ENCODE data around the gene CTRB2.
"Not testable (repeated sequence)": the region's sequence is repeated elsewhere in the genome, so short reads cannot be mapped to it uniquely, and the experiment has no call there.

The CTRB2 gene

DNA sequence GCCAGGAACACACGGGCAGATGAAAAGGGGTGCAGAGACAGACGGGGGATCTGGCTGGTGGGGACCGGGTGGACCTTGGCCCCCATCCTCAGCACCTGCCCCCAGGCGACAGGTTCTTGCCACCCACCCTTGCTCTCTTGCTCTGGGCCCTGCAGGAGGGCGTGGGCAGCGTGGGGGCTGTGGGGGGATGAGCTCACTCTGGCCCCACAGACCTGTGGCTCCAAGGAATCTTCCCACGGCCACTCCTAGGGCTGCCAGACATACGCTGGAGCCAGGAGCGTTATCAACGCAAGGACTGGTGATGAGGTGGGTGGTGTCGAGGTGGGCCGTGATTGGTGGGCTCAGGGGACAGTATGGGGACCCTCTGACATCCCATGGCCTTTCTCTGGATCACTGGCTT lies 18.1 kb upstream of the CTRB2 start:
- TF ChIP-seq SCRT1 (tag by site-specific recombination; IDR thresholded peaks at IDR 0.05; ENCODE audit: borderline replicate concordance) = 0 out of 2 replicates have a peak, but pooled peaks have one; percentile 11
- peak; percentile 95 for TF ChIP-seq ZFHX2 (tag by site-specific recombination; conservative IDR thresholded peaks at IDR 0.05)
- TF ChIP-seq ZNF837 (tag by site-specific recombination; IDR thresholded peaks at IDR 0.05) = no peak
- TF ChIP-seq EGR2 (tag by site-specific recombination; IDR thresholded peaks at IDR 0.05; ENCODE audit: low read depth) = peak; percentile 96
- peak; percentile 28; the same call in 1 of the 2 replicates for TF ChIP-seq GLIS2 (tag by site-specific recombination; IDR thresholded peaks at IDR 0.05)
- TF ChIP-seq ZNF324 (tag by site-specific recombination; IDR thresholded peaks at IDR 0.05) = no peak
- Histone ChIP-seq H3K36me3 (ENCODE audit: control insufficient read depth in 2 of 2, insufficient read depth in 1 of 2, low read length in 2 of 2) (peaks cover 0 to 24% of the 10 kb centered on the region in 2 experiments; a peak in 1 of 3 replicates), H3K4me1 (ENCODE audit: control insufficient read depth, insufficient read depth, low read length) (no peaks in the 10 kb centered on the region), H3K4me3 (ENCODE audit: low read depth, low read length) (no peak overlapping the region), H3K9me3 (ENCODE audit: control insufficient read depth, insufficient read depth, low read depth, low read length) (no peaks in the 10 kb centered on the region), H3K27ac (ENCODE audit: extremely low read depth, low read depth, low read length) (no peak overlapping the region)
- ChIA-PET CTCF (interaction anchor here (1.1 kb wide), 1 partner anchor 10 kb away, joined by 4 read pairs; no protein-coding TSS in a partner anchor), POLR2A (no interaction called here)

- CTCF ChIA-PET = interaction anchor here (0.5 to 1.1 kb wide), 2 partner anchors 10 to 18 kb away, joined by 3 to 4 read pairs; partner anchors contain the start of gene CTRB2
- TF ChIP-seq BCL6B (tag by site-specific recombination; IDR thresholded peaks at IDR 0.05) (no peak), ZNF354C (tag by site-specific recombination; IDR thresholded peaks at IDR 0.05; ENCODE audit: borderline replicate concordance, low read depth) (no peak), ZNF37A (tag by site-specific recombination; IDR thresholded peaks at IDR 0.05) (no peak), ZEB2 (tag by site-specific recombination; IDR thresholded peaks at IDR 0.05) (no peak), HOXC10 (CRISPR knock-in tag; IDR thresholded peaks at IDR 0.05) (no peak), ZNF600 (tag by site-specific recombination; IDR thresholded peaks at IDR 0.05) (no peak), ZFP3 (tag by site-specific recombination; IDR thresholded peaks at IDR 0.05; ENCODE audit: low read depth) (no peak), RBAK (tag by site-specific recombination; IDR thresholded peaks at IDR 0.05) (no peak), ZNF658 (tag by site-specific recombination; IDR thresholded peaks at IDR 0.05) (no peak), ZNF302 (tag by site-specific recombination; IDR thresholded peaks at IDR 0.05; ENCODE audit: low read depth) (no peak), ZBTB44 (tag by site-specific recombination; IDR thresholded peaks at IDR 0.05) (no peak)
- POLR2A ChIA-PET = interaction anchor here (0.7 kb wide), 1 partner anchor 16 kb away, joined by 3 read pairs; no protein-coding TSS in a partner anchor
These were observed 17.5 kb upstream of the CTRB2 start for GRCh38 chr16:75224306-75225082.

DNA sequence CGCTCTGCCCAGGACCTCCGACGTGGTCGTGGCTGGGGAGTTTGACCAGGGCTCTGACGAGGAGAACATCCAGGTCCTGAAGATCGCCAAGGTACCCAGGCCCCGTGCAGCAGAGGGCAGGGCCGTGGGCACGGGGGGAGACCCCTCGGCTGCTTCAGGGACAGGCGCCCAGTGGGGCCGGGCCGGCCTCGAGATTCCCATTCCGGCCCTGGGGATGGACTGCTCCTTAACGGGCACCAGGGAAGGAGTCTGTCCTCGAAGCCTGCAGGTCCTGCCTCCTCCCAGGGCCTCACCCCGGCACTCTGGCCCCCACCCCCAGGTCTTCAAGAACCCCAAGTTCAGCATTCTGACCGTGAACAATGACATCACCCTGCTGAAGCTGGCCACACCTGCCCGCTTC lies 16.2 kb upstream of the CTRB2 start:
- CTCF ChIA-PET; H3K27ac ChIP-seq (ENCODE audit: extremely low read depth, low read depth, low read length); H3K36me3 ChIP-seq (ENCODE audit: control insufficient read depth in 2 of 2, insufficient read depth in 1 of 2, low read length in 2 of 2); H3K9me3 ChIP-seq (ENCODE audit: control insufficient read depth, insufficient read depth, low read depth, low read length); H3K4me1 ChIP-seq (ENCODE audit: control insufficient read depth, insufficient read depth, low read length); POLR2A ChIA-PET; H3K4me3 ChIP-seq (ENCODE audit: low read depth, low read length): not testable (repeated sequence)

More at GRCh38 chr16:75224306-75225082, 17.5 kb upstream of the CTRB2 start:
- Histone ChIP-seq H3K4me3 (ENCODE audit: low read depth, low read length) (no peak overlapping the region), H3K27ac (ENCODE audit: extremely low read depth, low read depth, low read length) (no peak overlapping the region), H3K4me1 (ENCODE audit: control insufficient read depth, insufficient read depth, low read length) (no peaks in the 10 kb centered on the region), H3K9me3 (ENCODE audit: control insufficient read depth, insufficient read depth, low read depth, low read length) (no peaks in the 10 kb centered on the region), H3K36me3 (ENCODE audit: control insufficient read depth in 2 of 2, insufficient read depth in 1 of 2, low read length in 2 of 2) (peaks cover 0 to 18% of the 10 kb centered on the region in 2 experiments; a peak in 1 of 3 replicates)

Data from HEK293 (cell line).